Stimulated activated CD4-positive, alpha-beta T cell treated with anti-CD3 and anti-CD28 coated beads, Interleukin-12 subunit alpha, Interleukin-12 subunit beta, amount 100 ng/mL, for 24 hours (primary cell): ENCODE measurements around the gene CLEC1B.
"Not testable (repeated sequence)": the region's sequence is repeated elsewhere in the genome, so short reads cannot be mapped to it uniquely, and the experiment has no call there.

Source experiments
- DNase-seq, 2 experiments: peaks; one replicate each; pipeline ENCODE4 v3.0.0-alpha.2; 2020; ENCODE audit warnings: low read depth in 2 of 2

CLEC1B gene

GRCh38 chr12:9974731-9975130 is 24.2 kb downstream of the CLEC1B start:
- DNase-seq = not testable (repeated sequence)

- DNase-seq = no peak
Measured at GRCh38 chr12:9973949-9974348, 25.0 kb downstream of the CLEC1B start.

- DNase-seq = no peak
Measured at GRCh38 chr12:9971181-9971580, 27.7 kb downstream of the CLEC1B start, which contains the start of gene CLEC12A. Gene CLEC12A (plus strand): TSS chr12:9971409. CDS start chr12:9971597, 188 bp downstream.

- no peak for DNase-seq
Measured at GRCh38 chr12:9969673-9970072, 29.2 kb downstream of the CLEC1B start.

DNA sequence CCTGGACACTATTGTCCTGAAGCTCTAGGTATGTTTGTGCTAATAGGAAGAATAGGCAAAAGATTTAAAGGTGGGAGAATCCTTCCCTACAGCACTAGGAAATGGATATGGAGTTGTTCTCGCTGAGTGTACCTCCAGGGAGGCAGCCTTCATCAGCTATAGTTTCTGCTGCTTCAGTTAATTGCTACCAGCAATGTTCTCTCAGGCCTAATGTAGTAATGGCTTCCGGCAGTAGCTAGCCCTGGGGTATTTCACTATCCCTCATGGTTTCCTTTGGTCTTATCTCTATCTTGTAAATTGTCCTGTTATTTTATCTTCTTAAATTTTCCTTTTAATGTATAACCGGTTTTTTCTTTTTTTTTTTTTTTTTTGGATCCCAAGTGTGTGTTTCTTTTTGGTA is 37.0 kb downstream of the CLEC1B start:
- DNase-seq = no peak

GRCh38 chr12:9961106-9961505 is 37.8 kb downstream of the CLEC1B start:
- no peak for DNase-seq

GRCh38 chr12:9960590-9960989 is 38.3 kb downstream of the CLEC1B start:
- DNase-seq = no peak

GRCh38 chr12:9957834-9958233 is 41.1 kb downstream of the CLEC1B start:
- no peak for DNase-seq

- not testable (repeated sequence) for DNase-seq
Measured at GRCh38 chr12:9952954-9953729, 45.8 kb downstream of the CLEC1B start.

GRCh38 chr12:9951026-9951675 is 47.8 kb downstream of the CLEC1B start:
- DNase-seq = no peak

- no peak for DNase-seq
Measured at GRCh38 chr12:9948606-9949296, 50.2 kb downstream of the CLEC1B start.

DNA sequence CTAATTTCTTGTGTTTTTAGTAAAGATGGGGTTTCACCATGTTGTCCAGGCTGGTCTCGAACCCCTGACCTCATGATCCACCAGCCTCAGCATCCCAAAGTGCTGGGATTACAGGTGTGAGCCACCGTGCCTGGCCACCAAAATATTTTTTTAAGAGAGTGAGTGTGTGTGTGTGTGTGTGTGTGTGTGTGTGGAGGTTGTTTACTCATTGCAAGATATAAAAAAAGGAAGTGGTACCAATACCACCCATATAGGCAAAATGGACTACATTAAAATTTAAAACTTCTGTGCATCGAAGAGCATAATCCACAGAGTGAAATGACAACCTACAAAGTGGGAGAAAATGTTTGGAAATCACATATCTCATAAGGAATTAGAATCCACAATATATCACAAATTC is 51.2 kb downstream of the CLEC1B start:
- no peak for DNase-seq

DNA sequence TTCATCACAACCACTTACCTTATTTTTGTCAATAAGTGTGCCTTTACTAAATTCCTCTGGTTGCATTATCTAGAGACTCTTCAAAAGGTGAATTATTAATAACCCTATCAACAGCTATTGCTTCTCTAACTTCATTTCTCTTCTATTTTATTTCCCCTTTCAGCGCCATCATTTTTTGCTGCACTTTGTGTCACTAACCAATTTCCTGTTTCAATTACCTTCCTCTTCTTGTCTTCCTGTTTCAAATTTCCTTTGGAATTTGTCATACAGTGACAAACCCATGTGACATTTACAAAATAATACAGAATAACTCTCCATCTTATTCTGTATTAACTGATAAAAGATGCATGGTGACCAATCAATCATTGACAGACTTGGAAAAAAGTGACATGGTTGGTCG is 54.5 kb downstream of the CLEC1B start:
- no peak for DNase-seq

DNA sequence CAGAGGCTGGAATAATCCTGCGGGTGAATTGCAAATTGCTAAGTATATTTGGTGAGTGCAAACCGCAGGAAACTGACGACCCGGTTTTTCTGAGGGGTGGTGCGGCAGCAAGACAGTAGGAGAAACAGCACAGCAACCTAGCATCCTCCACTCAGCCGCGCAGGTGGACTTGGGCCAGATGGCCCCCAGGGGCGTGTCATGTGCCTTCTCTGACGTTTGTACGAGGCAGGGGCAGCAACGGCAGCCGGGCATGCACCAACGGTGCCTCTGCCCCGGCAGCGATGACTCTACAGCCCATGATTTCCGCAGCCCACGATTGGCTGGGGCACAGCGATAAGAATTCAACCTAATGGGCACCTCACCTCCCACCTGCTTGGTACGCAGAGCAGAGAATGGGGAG is 55.7 kb downstream of the CLEC1B start:
- DNase-seq = no peak
